HCT116 (cell line): ENCODE results near the gene ACOXL. TPM values are rescaled to one million over a fixed set of nuclear protein-coding genes. Genes with fewer than 3 reads are reported as not detected.
A peak's percentile ranks its signal among the peaks of the same experiment; 100 is the strongest.

Source experiments
- ATAC-seq: fragments of 200-7000 bp; cut with Tn5 transposase; 2 replicates; pipeline ENCODE4 v1.9.1; 2020; ENCODE audit warnings: mild to moderate bottlenecking, moderate library complexity
- BruUV-seq: library from RNA; stranded (reverse); fragments of 400-500 nt; replicated peaks from 2 replicates; lab custom pipeline; 2021; lab: Mats Ljungman, UMichigan
- CTCF ChIA-PET: fragments of 300-600 bp; sonication (Branson Sonifier 250); formaldehyde crosslinking; loops from one replicate; lab custom pipeline; 2021; ENCODE audit warnings: antibody characterized with exemption; lab: Charles Lee
- POLR2A ChIA-PET: fragments of 300-600, 350-600 bp; sonication (Branson Sonifier 250); formaldehyde crosslinking; loops from one replicate; lab custom pipeline; 2021; ENCODE audit warnings: antibody characterized with exemption; lab: Charles Lee
- RAD21 ChIA-PET, 2 experiments: fragments of 300-600 bp; sonication (Branson Sonifier 250); formaldehyde crosslinking; loops; one replicate each; lab custom pipeline; 2023; ENCODE audit warnings: low total read pairs in 2 of 2; ENCODE audit not compliant: uncharacterized antibody in 2 of 2, unreplicated experiment in 2 of 2, low non-redundant PET in 1 of 2; lab: Charles Lee
- DNase-seq: peaks from one replicate; pipeline ENCODE4 v3.0.0-alpha.2; 2010; ENCODE audit warnings: low read depth, low spot score
- H2AFZ ChIP-seq: fragments of 200-600 bp; shearing (Covaris generic), sonication (generic); 2 replicates; pipeline ENCODE4 v1.6.1; 2017; ENCODE audit warnings: low read depth, mixed run types, mixed read lengths, antibody characterized with exemption, low read length; ENCODE audit not compliant: poor library complexity, severe bottlenecking
- H3K27ac ChIP-seq: 2 replicates; pipeline ENCODE4 v1.5.1; 2012; ENCODE audit warnings: low read depth, low read length
- H3K27me3 ChIP-seq: fragments of 200-600 bp; sonication (generic); 2 replicates; pipeline ENCODE4 v1.6.1; 2016; ENCODE audit warnings: mixed run types, low read length, mixed read lengths; ENCODE audit not compliant: insufficient read depth
- H3K36me3 ChIP-seq, 2 experiments: fragments of 200-500 bp in 1 of 2; fragments of 200-600 bp in 1 of 2; sonication (Bioruptor generic) in 1 of 2; sonication (generic) in 1 of 2; 2 replicates each; pipeline versions ENCODE4 v1.5.1 to v1.6.1; 2014 to 2016; ENCODE audit warnings: low read length in 2 of 2, inconsistent platforms in 1 of 2, mixed read lengths in 1 of 2, mixed run types in 1 of 2; ENCODE audit not compliant: insufficient read depth in 2 of 2, control insufficient read depth in 1 of 2
- H3K4me1 ChIP-seq, 2 experiments: fragments of 200-600 bp in 1 of 2; sonication (generic) in 1 of 2; 2 replicates each; pipeline versions ENCODE4 v1.5.1 to v1.6.1; 2012 to 2017; ENCODE audit warnings: low read length in 2 of 2, inconsistent platforms in 1 of 2, mild to moderate bottlenecking in 1 of 2, mixed read lengths in 1 of 2, mixed run types in 1 of 2, moderate library complexity in 1 of 2; ENCODE audit not compliant: insufficient read depth in 2 of 2, control insufficient read depth in 1 of 2
- H3K4me2 ChIP-seq: fragments of 200-600 bp; sonication (generic); 2 replicates; pipeline ENCODE4 v1.6.1; 2017; ENCODE audit warnings: mixed run types, low read length, mixed read lengths
- H3K4me3 ChIP-seq, 2 experiments: fragments of 200-600 bp in 1 of 2; sonication (generic) in 1 of 2; replicated peaks in 1 of 2; 2 replicates each; pipeline ENCODE4 v1.5.1; 2011 to 2016; ENCODE audit warnings: low read length in 2 of 2, control low read depth in 1 of 2, low read depth in 1 of 2, mild to moderate bottlenecking in 1 of 2, mixed read lengths in 1 of 2, mixed run types in 1 of 2
- H3K79me2 ChIP-seq: fragments of 200-600 bp; sonication (generic); 2 replicates; pipeline ENCODE4 v1.6.1; 2017; ENCODE audit warnings: mild to moderate bottlenecking, mixed run types, low read length, moderate library complexity, mixed read lengths; ENCODE audit not compliant: insufficient read depth
- H3K9ac ChIP-seq: fragments of 200-600 bp; sonication (generic); 2 replicates; pipeline ENCODE4 v1.6.1; 2016; ENCODE audit warnings: low read length, mixed read lengths
- H3K9me2 ChIP-seq: fragments of 200-600 bp; sonication (generic), shearing (Covaris generic); 2 replicates; pipeline ENCODE4 v1.6.1; 2017; ENCODE audit warnings: mixed run types, mild to moderate bottlenecking, moderate library complexity; ENCODE audit not compliant: insufficient read depth
- H3K9me3 ChIP-seq, 2 experiments: fragments of 200-500 bp in 1 of 2; fragments of 200-600 bp in 1 of 2; sonication (Bioruptor generic) in 1 of 2; sonication (generic) in 1 of 2; 2 replicates each; pipeline ENCODE4 v1.6.1; 2014 to 2017; ENCODE audit warnings: low read length in 2 of 2, mixed read lengths in 2 of 2, inconsistent platforms in 1 of 2, low read depth in 1 of 2, mild to moderate bottlenecking in 1 of 2, mixed run types in 1 of 2, moderate library complexity in 1 of 2; ENCODE audit not compliant: control insufficient read depth in 1 of 2, insufficient read depth in 1 of 2
- H4K20me1 ChIP-seq: fragments of 200-600 bp; sonication (generic), shearing (Covaris generic); 2 replicates; pipeline ENCODE4 v1.6.1; 2017; ENCODE audit warnings: mixed run types, mild to moderate bottlenecking, moderate library complexity; ENCODE audit not compliant: insufficient read depth
- CEBPB ChIP-seq: IDR thresholded peaks from 2 replicates; pipeline ENCODE4 v1.6.1; 2012; ENCODE audit warnings: low read depth
- CTCF ChIP-seq, 3 experiments: fragments of 200-600 bp in 1 of 3; sonication (generic) in 1 of 3; IDR thresholded peaks in 2 of 3; conservative IDR thresholded peaks in 1 of 3; 2 replicates each; pipeline ENCODE4 v1.5.1; 2012 to 2017; ENCODE audit warnings: low read depth in 2 of 3, low read length in 2 of 3, antibody characterized with exemption in 1 of 3, borderline replicate concordance in 1 of 3, control low read depth in 1 of 3, mild to moderate bottlenecking in 1 of 3, mixed read lengths in 1 of 3, mixed run types in 1 of 3, moderate library complexity in 1 of 3; ENCODE audit not compliant: insufficient read depth in 1 of 3
- ELF1 ChIP-seq: IDR thresholded peaks from 2 replicates; pipeline ENCODE4 v1.6.1; 2012; ENCODE audit warnings: low read depth, borderline replicate concordance
- EZH2 ChIP-seq: fragments of 200-600 bp; sonication (generic); IDR thresholded peaks from 2 replicates; pipeline ENCODE4 v1.6.1; 2017; ENCODE audit warnings: antibody characterized with exemption, mixed run types
- JUND ChIP-seq: IDR thresholded peaks from 2 replicates; pipeline ENCODE4 v1.6.1; 2012
- POLR2A ChIP-seq: IDR thresholded peaks from 2 replicates; pipeline ENCODE4 v1.7.0; 2011; ENCODE audit warnings: borderline replicate concordance; ENCODE audit not compliant: insufficient read depth, insufficient read length; ENCODE audit errors: extremely low read depth
- POLR2AphosphoS5 ChIP-seq: IDR thresholded peaks from 2 replicates; pipeline ENCODE4 v1.6.1; 2011; ENCODE audit warnings: mild to moderate bottlenecking, low read depth, low read length, moderate library complexity
- REST ChIP-seq: IDR thresholded peaks from 2 replicates; pipeline ENCODE4 v1.6.1; 2012; ENCODE audit warnings: low read depth
- SIN3A ChIP-seq: IDR thresholded peaks from 2 replicates; pipeline ENCODE4 v1.6.1; 2012; ENCODE audit warnings: low read depth
- TCF7L2 ChIP-seq: IDR thresholded peaks from 2 replicates; pipeline ENCODE4 v1.7.0; 2011; ENCODE audit warnings: borderline replicate concordance, inconsistent platforms; ENCODE audit not compliant: insufficient read depth, insufficient read length; ENCODE audit errors: extremely low read depth
- YY1 ChIP-seq: IDR thresholded peaks from 2 replicates; pipeline ENCODE4 v1.6.1; 2011; ENCODE audit warnings: low read length, low read depth, moderate library complexity, mild to moderate bottlenecking; ENCODE audit not compliant: insufficient replicate concordance; ENCODE audit errors: extremely low read depth
- ZFX ChIP-seq: fragments of 450-650 bp; IDR thresholded peaks from 2 replicates; pipeline ENCODE4 v1.6.1; 2017
- intact Hi-C: fragments of 100-400 bp; cut with micrococcal nuclease; formaldehyde crosslinking; loops from 2 replicates; pipeline ENCODE4 v1.10.0; 2022
- total RNA-seq: library from RNA; stranded (reverse); gene quantifications from one replicate; pipeline ENCODE4 v1.2.1, GENCODE V29; 2021; ENCODE audit not compliant: unreplicated experiment

Gene ACOXL
- total RNA-seq, 1 experiment from 2014 or later: 5.5 TPM

GRCh38 chr2:111113838-111114237 is 381.5 kb downstream of the ACOXL start:
- POLR2A ChIA-PET: interaction anchor here (0.9 kb wide), 1 partner anchor 46 kb away, joined by 3 read pairs; no protein-coding TSS in a partner anchor
- no peak for DNase-seq
- Histone ChIP-seq H3K9ac (no peak overlapping the region), H3K4me1 (peaks cover 21 to 34% of the 10 kb centered on the region in 2 experiments), H3K79me2 (no peaks in the 10 kb centered on the region), H2AFZ (no peak overlapping the region), H3K9me3 (no peaks in the 10 kb centered on the region), H3K9me2 (no peaks in the 10 kb centered on the region), H3K27me3 (no peaks in the 10 kb centered on the region), H3K36me3 (no peaks in the 10 kb centered on the region), H3K4me3 (no peak overlapping the region), H3K4me2 (no peak overlapping the region), H3K27ac (no peak overlapping the region), H4K20me1 (no peaks in the 10 kb centered on the region)
- RAD21 ChIA-PET: no interaction called here
- no peak for ATAC-seq
- BruUV-seq: no TSS peak
- no peak for TF ChIP-seq YY1
- TF ChIP-seq CTCF (IDR thresholded peaks at IDR 0.05 in 2 of 3, conservative IDR thresholded peaks at IDR 0.05 in 1 of 3; ENCODE audit: borderline replicate concordance in 1 of 3, insufficient read depth in 1 of 3, low read depth in 2 of 3, low read length in 2 of 3): no peak
- no peak for TF ChIP-seq TCF7L2
- CTCF ChIA-PET: no interaction called here
- intact Hi-C loops: no loop called here

- TF ChIP-seq ELF1 (no peak), TCF7L2 (no peak), EZH2 (no peak), POLR2A (no peak), ZFX (no peak), JUND (no peak), CEBPB (no peak), POLR2AphosphoS5 (no peak), REST (no peak), SIN3A (no peak)
- RAD21 ChIA-PET: no interaction called here
- H4K20me1 ChIP-seq: no peaks in the 10 kb centered on the region
- DNase-seq (no peak), ATAC-seq (no peak)
- CTCF ChIA-PET: no interaction called here
- H3K36me3 ChIP-seq: no peaks in the 10 kb centered on the region
- no peak overlapping the region for H3K9ac ChIP-seq
- no TSS peak for BruUV-seq
- H3K4me2 ChIP-seq: peak overlapping the region; percentile 78
- H2AFZ ChIP-seq: no peak overlapping the region
- POLR2A ChIA-PET: no interaction called here
- intact Hi-C loops: loop anchor here (1.0 to 5.0 kb wide), 3 partner anchors 88 to 583 kb away; partner anchors contain the start of gene BUB1
- H3K27ac ChIP-seq: no peak overlapping the region
- no peaks in the 10 kb centered on the region for H3K9me2 ChIP-seq
- no peak overlapping the region for H3K4me3 ChIP-seq
- H3K4me1 ChIP-seq: peaks cover 28 to 43% of the 10 kb centered on the region in 2 experiments
- H3K9me3 ChIP-seq: no peaks in the 10 kb centered on the region
- no peaks in the 10 kb centered on the region for H3K27me3 ChIP-seq
- H3K79me2 ChIP-seq: peaks cover 4% of the 10 kb centered on the region; the same call in 1 of the 2 replicates
Observed at GRCh38 chr2:111116011-111116746, 383.8 kb downstream of the ACOXL start.
